CD4-positive, alpha-beta memory T cell (primary cell): Measurements from ENCODE around the gene MUC5B. TPM values are rescaled to one million over a fixed set of nuclear protein-coding genes. Genes with fewer than 3 reads are reported as not detected.

Source experiments
- CTCF ChIA-PET: fragments of 350-600 bp; sonication (Branson Sonifier 250); formaldehyde crosslinking; loops from one replicate; lab custom pipeline; 2021; ENCODE audit warnings: inconsistent platforms; ENCODE audit not compliant: partially characterized antibody; lab: Charles Lee
- POLR2A ChIA-PET: fragments of 350-600 bp; sonication (Branson Sonifier 250); formaldehyde crosslinking; loops from one replicate; lab custom pipeline; 2021; ENCODE audit not compliant: partially characterized antibody; lab: Charles Lee
- DNase-seq, 5 donors: peaks; one replicate each; pipeline versions ENCODE4 v3.0.0 to v3.0.0-alpha.2; 2020 to 2022; ENCODE audit warnings: mixed read lengths in 1 of 5
- H3K27ac ChIP-seq: one replicate; pipeline ENCODE4 v1.7.0; 2013; ENCODE audit warnings: low read depth, low read length
- H3K27me3 ChIP-seq: 2 replicates; pipeline ENCODE4 v1.7.0; 2013; ENCODE audit warnings: mild to moderate bottlenecking, low read length, moderate library complexity; ENCODE audit not compliant: insufficient read depth
- H3K36me3 ChIP-seq: 2 replicates; pipeline ENCODE4 v1.7.0; 2013; ENCODE audit warnings: mild to moderate bottlenecking, low read length, moderate library complexity; ENCODE audit not compliant: insufficient read depth
- H3K4me1 ChIP-seq: 2 replicates; pipeline ENCODE4 v1.7.0; 2013; ENCODE audit warnings: mild to moderate bottlenecking, low read length, moderate library complexity; ENCODE audit not compliant: insufficient read depth
- H3K4me3 ChIP-seq, 2 donors: one replicate each; pipeline ENCODE4 v1.7.0; 2013; ENCODE audit warnings: low read length in 2 of 2, mild to moderate bottlenecking in 1 of 2
- H3K9me3 ChIP-seq, 2 donors: one replicate each; pipeline ENCODE4 v1.7.0; 2013; ENCODE audit warnings: low read length in 2 of 2, control low read depth in 1 of 2; ENCODE audit not compliant: control insufficient read depth in 1 of 2
- H3K27ac Mint-ChIP-seq, 7 donors: one replicate each; pipeline ENCODE4 v1.8.0; 2020 to 2021; ENCODE audit warnings: mixed read lengths in 7 of 7, mild to moderate bottlenecking in 6 of 7, inconsistent platforms in 3 of 7, moderate library complexity in 3 of 7
- H3K27me3 Mint-ChIP-seq, 2 donors: one replicate each; pipeline ENCODE4 v1.8.0; 2020 to 2021; ENCODE audit warnings: mixed read lengths in 2 of 2
- H3K36me3 Mint-ChIP-seq, 2 donors: one replicate each; pipeline ENCODE4 v1.8.0; 2020 to 2021; ENCODE audit warnings: mixed read lengths in 2 of 2, inconsistent platforms in 1 of 2, mild to moderate bottlenecking in 1 of 2
- H3K4me1 Mint-ChIP-seq, 4 donors: one replicate each; pipeline ENCODE4 v1.8.0; 2020 to 2021; ENCODE audit warnings: mixed read lengths in 4 of 4, mild to moderate bottlenecking in 1 of 4
- H3K4me3 Mint-ChIP-seq, 8 donors: one replicate each; pipeline ENCODE4 v1.8.0; 2020 to 2021; ENCODE audit warnings: mixed read lengths in 8 of 8, mild to moderate bottlenecking in 7 of 8, moderate library complexity in 6 of 8, inconsistent platforms in 3 of 8
- H3K9me3 Mint-ChIP-seq, 8 donors: one replicate each; pipeline ENCODE4 v1.8.0; 2020 to 2021; ENCODE audit warnings: mixed read lengths in 8 of 8, mild to moderate bottlenecking in 5 of 8, inconsistent platforms in 3 of 8, moderate library complexity in 1 of 8
- intact Hi-C: fragments of 100-400 bp; cut with micrococcal nuclease; formaldehyde crosslinking; loops from one replicate; pipeline ENCODE4 v1.15.1; 2023
- polyA plus RNA-seq, 2 donors: library from polyadenylated mRNA; unstranded; fragments of 300-500 nt; fragmentation: Illumina TruSeq; gene quantifications; one replicate each; pipeline ENCODE4 v1.2.3, GENCODE V29; 2021
- total RNA-seq, 2 experiments: library from RNA; stranded (reverse); gene quantifications; one replicate each; pipeline ENCODE4 v1.2.3, GENCODE V29; 2021

The MUC5B gene
- total and polyA plus RNA-seq, 4 experiments from 2014 or later, result not detected

GRCh38 chr11:1220941-1221721, 1.7 kb upstream of the MUC5B start:
- intact Hi-C loops, result no loop called here
- no peak overlapping the region for H3K27ac ChIP-seq
- no peaks in the 10 kb centered on the region for H3K9me3 ChIP-seq
- Mint-ChIP-seq H3K9me3 (no peaks in the 10 kb centered on the region), H3K36me3 (no peaks in the 10 kb centered on the region), H3K4me3 (no peak overlapping the region), H3K4me1 (peaks cover 0 to 3% (median 0%) of the 10 kb centered on the region in 4 donors), H3K27me3 (peaks cover 5 to 6% of the 10 kb centered on the region in 2 donors), H3K27ac (no peak overlapping the region)
- POLR2A ChIA-PET, result no interaction called here
- DNase-seq, result peak in 1 of 5 donors; percentile 9
- H3K36me3 ChIP-seq, result no peaks in the 10 kb centered on the region
- CTCF ChIA-PET, result no interaction called here
- H3K27me3 ChIP-seq, result no peaks in the 10 kb centered on the region
- no peaks in the 10 kb centered on the region for H3K4me1 ChIP-seq
- H3K4me3 ChIP-seq, result no peak overlapping the region

DNA sequence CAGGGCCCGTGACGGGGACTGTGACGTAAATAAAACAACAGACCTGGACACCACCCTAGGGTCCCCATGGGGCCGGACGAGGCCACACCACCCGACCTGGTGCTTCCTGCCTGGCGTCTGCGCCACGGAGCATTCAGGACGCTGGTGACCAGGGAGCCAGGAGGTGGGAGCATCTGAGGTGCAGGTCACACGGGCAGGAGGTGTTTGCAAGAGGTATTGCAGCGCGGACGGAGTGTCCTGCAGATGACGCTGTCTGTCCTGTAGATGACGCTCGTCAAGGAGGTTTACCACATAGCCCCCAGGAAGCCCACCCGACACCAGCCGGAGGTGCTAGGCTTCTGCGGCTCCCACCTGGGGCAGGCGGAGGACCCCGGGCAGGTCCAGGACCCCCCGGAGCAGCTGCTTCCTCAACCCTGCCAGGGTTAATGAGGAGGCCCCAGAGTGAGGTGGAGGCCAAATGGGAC, 986 bp upstream of the MUC5B start:
- Histone ChIP-seq H3K9me3 (no peaks in the 10 kb centered on the region), H3K27ac (no peak overlapping the region), H3K36me3 (no peaks in the 10 kb centered on the region), H3K4me1 (no peaks in the 10 kb centered on the region), H3K4me3 (no peak overlapping the region), H3K27me3 (no peaks in the 10 kb centered on the region)
- intact Hi-C loops, result no loop called here
- no peak overlapping the region for H3K4me3 Mint-ChIP-seq
- CTCF ChIA-PET, result no interaction called here
- peaks cover 5 to 6% of the 10 kb centered on the region in 2 donors for H3K27me3 Mint-ChIP-seq
- no peaks in the 10 kb centered on the region for H3K9me3 Mint-ChIP-seq
- DNase-seq, result no peak
- POLR2A ChIA-PET, result no interaction called here
- no peaks in the 10 kb centered on the region for H3K36me3 Mint-ChIP-seq
- H3K4me1 Mint-ChIP-seq, result peaks cover 0 to 3% (median 0%) of the 10 kb centered on the region in 4 donors
- H3K27ac Mint-ChIP-seq, result no peak overlapping the region

DNA sequence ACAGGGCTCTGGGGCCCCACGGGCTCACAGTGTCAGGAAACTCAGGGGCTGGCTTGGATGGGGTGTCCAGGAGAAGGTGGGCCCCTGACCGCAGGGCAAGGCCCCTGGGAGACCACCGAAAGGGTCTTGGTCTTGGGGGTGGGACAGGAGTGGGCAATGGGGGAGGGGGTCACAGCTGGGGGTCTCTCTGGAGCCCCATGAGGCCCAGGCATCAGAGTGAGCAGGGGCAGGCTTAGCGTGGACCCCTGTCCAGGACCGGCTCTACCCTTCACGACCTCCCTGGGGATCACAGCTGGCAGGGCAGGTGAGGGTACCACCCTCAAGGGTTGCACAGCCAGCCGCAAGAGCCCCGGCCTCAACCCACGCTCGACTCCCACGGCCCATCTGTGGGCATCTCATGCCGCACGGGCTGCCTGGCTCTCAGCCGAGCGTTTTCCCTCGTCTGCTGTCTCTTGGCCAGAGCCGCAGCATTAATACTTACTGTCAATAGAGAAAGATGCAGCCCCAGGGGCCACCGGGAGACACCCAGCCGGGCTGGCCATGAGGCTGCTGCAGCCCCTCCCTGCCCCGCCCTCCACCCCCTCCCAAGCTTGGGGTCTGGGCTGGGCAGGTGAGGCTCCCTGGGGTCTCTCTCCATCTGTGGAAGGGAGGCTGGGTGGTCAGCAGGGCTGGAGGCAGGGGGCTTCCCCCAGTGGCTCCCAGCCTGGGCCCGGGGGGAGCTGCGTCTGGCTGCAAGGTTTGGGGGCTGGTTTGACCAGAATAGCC, 662 bp downstream of the MUC5B start:
- H3K4me3 Mint-ChIP-seq, result no peak overlapping the region
- ChIA-PET CTCF (interaction anchor here (0.9 kb wide), 1 partner anchor 21 kb away, joined by 3 read pairs; no protein-coding TSS in a partner anchor), POLR2A (no interaction called here)
- H3K27ac Mint-ChIP-seq, result no peak overlapping the region
- H3K4me1 ChIP-seq, result no peaks in the 10 kb centered on the region
- DNase-seq, result peak in 1 of 5 donors; percentile 37
- H3K27ac ChIP-seq, result no peak overlapping the region
- no peaks in the 10 kb centered on the region for H3K36me3 ChIP-seq
- H3K9me3 Mint-ChIP-seq, result no peaks in the 10 kb centered on the region
- H3K27me3 Mint-ChIP-seq, result peaks cover 2 to 3% of the 10 kb centered on the region in 2 donors
- H3K4me1 Mint-ChIP-seq, result no peaks in the 10 kb centered on the region
- no peak overlapping the region for H3K4me3 ChIP-seq
- no peaks in the 10 kb centered on the region for H3K27me3 ChIP-seq
- intact Hi-C loops, result no loop called here
- no peaks in the 10 kb centered on the region for H3K36me3 Mint-ChIP-seq
- no peaks in the 10 kb centered on the region for H3K9me3 ChIP-seq

GRCh38 chr11:1224111-1224490, 1.2 kb downstream of the MUC5B start:
- POLR2A ChIA-PET, result no interaction called here
- Histone ChIP-seq H3K9me3 (no peaks in the 10 kb centered on the region), H3K36me3 (no peaks in the 10 kb centered on the region), H3K27me3 (no peaks in the 10 kb centered on the region), H3K27ac (no peak overlapping the region), H3K4me1 (no peaks in the 10 kb centered on the region), H3K4me3 (no peak overlapping the region)
- intact Hi-C loops, result no loop called here
- Mint-ChIP-seq H3K9me3 (no peaks in the 10 kb centered on the region), H3K4me3 (no peak overlapping the region), H3K36me3 (no peaks in the 10 kb centered on the region), H3K27ac (no peak overlapping the region), H3K4me1 (no peaks in the 10 kb centered on the region), H3K27me3 (peaks cover 2 to 3% of the 10 kb centered on the region in 2 donors)
- peak in 1 of 5 donors; percentile 14 for DNase-seq
- CTCF ChIA-PET, result no interaction called here

- Histone ChIP-seq H3K27ac (no peak overlapping the region), H3K4me3 (no peak overlapping the region), H3K27me3 (no peaks in the 10 kb centered on the region), H3K9me3 (no peaks in the 10 kb centered on the region), H3K4me1 (no peaks in the 10 kb centered on the region), H3K36me3 (no peaks in the 10 kb centered on the region)
- H3K27me3 Mint-ChIP-seq, result peaks cover 2 to 3% of the 10 kb centered on the region in 2 donors
- H3K27ac Mint-ChIP-seq, result no peak overlapping the region
- no peaks in the 10 kb centered on the region for H3K4me1 Mint-ChIP-seq
- POLR2A ChIA-PET, result no interaction called here
- no peak overlapping the region for H3K4me3 Mint-ChIP-seq
- intact Hi-C loops, result no loop called here
- H3K36me3 Mint-ChIP-seq, result no peaks in the 10 kb centered on the region
- H3K9me3 Mint-ChIP-seq, result no peaks in the 10 kb centered on the region
- CTCF ChIA-PET, result no interaction called here
- DNase-seq, result peak in 1 of 5 donors; percentile 29
Measured at GRCh38 chr11:1224491-1225385, 1.9 kb downstream of the MUC5B start.

GRCh38 chr11:1225386-1226225, 2.7 kb downstream of the MUC5B start:
- H3K27ac Mint-ChIP-seq, result no peak overlapping the region
- Histone ChIP-seq H3K36me3 (no peaks in the 10 kb centered on the region), H3K9me3 (no peaks in the 10 kb centered on the region), H3K27ac (no peak overlapping the region), H3K27me3 (no peaks in the 10 kb centered on the region), H3K4me1 (no peaks in the 10 kb centered on the region), H3K4me3 (no peak overlapping the region)
- ChIA-PET POLR2A (no interaction called here), CTCF (no interaction called here)
- H3K4me1 Mint-ChIP-seq, result no peaks in the 10 kb centered on the region
- H3K27me3 Mint-ChIP-seq, result peaks cover 2% of the 10 kb centered on the region in 2 donors
- intact Hi-C loops, result no loop called here
- no peak overlapping the region for H3K4me3 Mint-ChIP-seq
- DNase-seq, result peak in 1 of 5 donors; percentile 8
- H3K9me3 Mint-ChIP-seq, result no peaks in the 10 kb centered on the region
- H3K36me3 Mint-ChIP-seq, result no peaks in the 10 kb centered on the region
